WERI-Rb-1 (cell line): Measurements from ENCODE around the gene ANKRD12.

Experiments used
- DNase-seq: peaks from one replicate; pipeline ENCODE4 v3.0.0-alpha.2; 2020
- H3K27ac ChIP-seq: fragments of 250-450 bp; sonication (Bioruptor Pico); 2 replicates; pipeline ENCODE4 v1.5.1; 2020; ENCODE audit warnings: mild to moderate bottlenecking, moderate library complexity
- H3K27me3 ChIP-seq: fragments of 250-450 bp; sonication (Bioruptor Pico); 2 replicates; pipeline ENCODE4 v1.5.1; 2021; ENCODE audit warnings: mild to moderate bottlenecking, low read depth, moderate library complexity; ENCODE audit not compliant: insufficient read depth, severe bottlenecking
- H3K36me3 ChIP-seq: fragments of 250-450 bp; sonication (Bioruptor Pico); 2 replicates; pipeline ENCODE4 v1.5.1; 2020; ENCODE audit warnings: mild to moderate bottlenecking, moderate library complexity
- H3K4me3 ChIP-seq: 2 replicates; pipeline ENCODE4 v1.5.1; 2011; ENCODE audit warnings: low read depth, mild to moderate bottlenecking, control low read depth, low read length
- H3K9me3 ChIP-seq: fragments of 250-450 bp; sonication (Bioruptor Pico); 2 replicates; pipeline ENCODE4 v1.5.1; 2021; ENCODE audit warnings: mild to moderate bottlenecking, moderate library complexity; ENCODE audit not compliant: severe bottlenecking
- TF ChIP-seq, protein P1 (sequence below): IDR thresholded peaks from 2 replicates; pipeline ENCODE4 v1.5.1; 2011; ENCODE audit warnings: low read depth, mild to moderate bottlenecking, control low read depth, inconsistent platforms, low read length

The ANKRD12 gene

GRCh38 chr18:9109523-9109922 lies 27.1 kb upstream of the ANKRD12 start:
- TF ChIP-seq, protein P1, sequence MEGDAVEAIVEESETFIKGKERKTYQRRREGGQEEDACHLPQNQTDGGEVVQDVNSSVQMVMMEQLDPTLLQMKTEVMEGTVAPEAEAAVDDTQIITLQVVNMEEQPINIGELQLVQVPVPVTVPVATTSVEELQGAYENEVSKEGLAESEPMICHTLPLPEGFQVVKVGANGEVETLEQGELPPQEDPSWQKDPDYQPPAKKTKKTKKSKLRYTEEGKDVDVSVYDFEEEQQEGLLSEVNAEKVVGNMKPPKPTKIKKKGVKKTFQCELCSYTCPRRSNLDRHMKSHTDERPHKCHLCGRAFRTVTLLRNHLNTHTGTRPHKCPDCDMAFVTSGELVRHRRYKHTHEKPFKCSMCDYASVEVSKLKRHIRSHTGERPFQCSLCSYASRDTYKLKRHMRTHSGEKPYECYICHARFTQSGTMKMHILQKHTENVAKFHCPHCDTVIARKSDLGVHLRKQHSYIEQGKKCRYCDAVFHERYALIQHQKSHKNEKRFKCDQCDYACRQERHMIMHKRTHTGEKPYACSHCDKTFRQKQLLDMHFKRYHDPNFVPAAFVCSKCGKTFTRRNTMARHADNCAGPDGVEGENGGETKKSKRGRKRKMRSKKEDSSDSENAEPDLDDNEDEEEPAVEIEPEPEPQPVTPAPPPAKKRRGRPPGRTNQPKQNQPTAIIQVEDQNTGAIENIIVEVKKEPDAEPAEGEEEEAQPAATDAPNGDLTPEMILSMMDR = no peak
- H3K27ac ChIP-seq = no peak overlapping the region
- no peak for DNase-seq
- H3K27me3 ChIP-seq = no peaks in the 10 kb centered on the region
- H3K4me3 ChIP-seq = no peak overlapping the region
- H3K36me3 ChIP-seq = peaks cover 5% of the 10 kb centered on the region; the same call in 1 of the 2 replicates
- H3K9me3 ChIP-seq = no peaks in the 10 kb centered on the region

- Histone ChIP-seq H3K27me3 (no peaks in the 10 kb centered on the region), H3K36me3 (peaks cover 5% of the 10 kb centered on the region; the same call in 1 of the 2 replicates), H3K4me3 (no peak overlapping the region), H3K9me3 (no peaks in the 10 kb centered on the region), H3K27ac (no peak overlapping the region)
- TF ChIP-seq, protein P1 = no peak
- no peak for DNase-seq
Measured at GRCh38 chr18:9113468-9114149, 23.0 kb upstream of the ANKRD12 start.

DNA sequence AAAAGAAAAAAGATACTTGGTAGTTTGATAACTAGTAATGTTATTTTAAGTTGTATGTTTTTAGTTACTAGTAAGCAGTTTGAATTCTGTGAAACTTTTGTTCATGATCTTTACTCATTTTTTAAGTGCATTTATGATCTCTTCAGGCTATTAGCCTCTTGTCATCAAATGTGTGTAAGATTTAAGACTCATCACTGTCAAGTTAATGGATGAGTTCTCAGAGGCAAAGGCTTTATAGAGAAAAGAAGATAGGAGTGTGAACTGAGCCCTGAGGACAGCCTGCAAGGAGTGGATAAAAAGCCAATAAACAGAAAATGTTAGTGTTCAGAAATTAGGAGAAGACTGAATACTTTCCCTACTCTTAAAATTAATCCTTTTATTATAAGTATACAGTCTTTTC lies 20.6 kb upstream of the ANKRD12 start:
- TF ChIP-seq, protein P1 = no peak
- DNase-seq = no peak
- Histone ChIP-seq H3K36me3 (peaks cover 25% of the 10 kb centered on the region), H3K27me3 (no peaks in the 10 kb centered on the region), H3K4me3 (no peak overlapping the region), H3K27ac (no peak overlapping the region), H3K9me3 (no peaks in the 10 kb centered on the region)

DNA sequence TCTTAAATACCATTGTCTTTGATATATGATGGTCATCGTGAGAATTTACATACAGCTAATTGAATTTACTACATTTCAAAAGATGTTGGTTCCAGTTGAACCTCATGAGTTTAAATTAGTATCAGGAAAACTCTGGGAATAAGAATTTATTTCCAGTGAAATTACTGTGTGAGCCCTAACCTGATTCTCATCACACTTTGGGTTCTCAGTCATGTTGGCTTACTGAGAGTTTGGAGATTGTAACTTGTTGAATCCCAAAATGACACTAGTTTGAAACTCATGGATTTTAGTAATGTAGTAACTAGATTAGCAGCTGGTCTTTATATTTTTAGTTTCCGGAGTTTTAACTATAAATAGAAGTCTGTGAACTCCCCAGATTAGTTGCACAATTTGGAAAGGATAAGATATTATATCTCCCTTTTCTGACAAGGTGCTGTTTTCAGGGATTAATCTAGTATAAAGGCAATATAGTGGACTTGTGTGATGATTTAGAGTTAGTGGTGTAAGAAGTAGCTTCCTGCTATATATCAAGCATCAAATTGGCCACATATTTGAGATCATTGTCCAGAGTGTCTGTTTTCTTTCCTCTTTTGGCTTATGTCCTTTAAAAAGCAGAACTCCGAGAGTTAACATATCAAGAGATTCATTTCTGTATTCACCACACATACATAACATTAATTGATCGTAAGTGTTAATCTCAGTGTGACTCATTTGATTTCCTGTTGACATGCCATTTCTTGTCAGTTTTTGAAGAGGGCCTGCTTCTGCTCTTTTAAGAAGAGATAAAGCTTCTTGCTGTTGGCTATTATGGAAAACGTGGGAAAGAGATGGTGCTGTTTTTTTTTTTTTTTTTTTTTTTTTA lies 18.4 kb upstream of the ANKRD12 start:
- H3K27me3 ChIP-seq = no peaks in the 10 kb centered on the region
- no peak overlapping the region for H3K4me3 ChIP-seq
- TF ChIP-seq, protein P1 = no peak
- DNase-seq = no peak
- H3K9me3 ChIP-seq = no peaks in the 10 kb centered on the region
- H3K36me3 ChIP-seq = peaks cover 34% of the 10 kb centered on the region
- no peak overlapping the region for H3K27ac ChIP-seq

- H3K9me3 ChIP-seq = no peaks in the 10 kb centered on the region
- no peak overlapping the region for H3K4me3 ChIP-seq
- TF ChIP-seq, protein P1 = no peak
- no peak overlapping the region for H3K27ac ChIP-seq
- no peak for DNase-seq
- peaks cover 45% of the 10 kb centered on the region for H3K36me3 ChIP-seq
- H3K27me3 ChIP-seq = no peaks in the 10 kb centered on the region
Measured at GRCh38 chr18:9120796-9121195, 15.8 kb upstream of the ANKRD12 start.
